ENCODE measurements around the gene PALLD. TPM values are rescaled to one million over a fixed set of nuclear protein-coding genes. Genes with fewer than 3 reads are reported as not detected.

PALLD gene
- total and polyA plus RNA-seq, 2 of the 13 experiments (the other 11 are each of a cell fraction or from before 2014, with no cell fraction given), result 0.50 to 1.5 TPM

DNA sequence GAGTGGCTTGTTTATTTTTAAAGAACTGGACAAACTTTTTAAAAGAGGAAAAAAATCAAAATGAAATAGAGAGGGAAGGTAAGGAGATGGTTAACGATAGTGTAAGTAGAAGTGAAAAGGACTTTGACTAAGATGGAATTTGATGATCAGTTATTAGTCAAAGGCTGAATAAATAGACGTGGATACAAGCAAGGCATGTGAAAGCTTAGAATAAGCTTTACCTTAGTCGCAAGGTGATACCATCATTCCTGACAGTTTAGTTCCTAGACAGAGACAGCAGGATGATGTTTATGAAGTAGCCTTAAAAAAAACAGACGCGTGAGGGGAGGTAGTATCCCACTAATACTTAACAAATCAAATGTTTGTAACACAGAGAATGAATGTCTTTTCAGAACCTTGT, 97.3 kb downstream of the PALLD start:
- Histone ChIP-seq H3K9me3 (ENCODE audit: low read length) (no peaks in the 10 kb centered on the region), H3K4me2 (ENCODE audit: low read depth, low read length) (no peak overlapping the region), H3K4me1 (ENCODE audit: insufficient read depth, low read length) (no peaks in the 10 kb centered on the region), H3K9ac (ENCODE audit: insufficient read depth, low read depth, low read length) (no peak overlapping the region), H3K79me2 (ENCODE audit: insufficient read depth, low read length) (no peaks in the 10 kb centered on the region), H3K27ac (ENCODE audit: extremely low read length, insufficient read depth, low read length) (no peak overlapping the region), H3K4me3 (replicated peaks in 1 of 3; ENCODE audit: insufficient read depth in 1 of 3, low read depth in 2 of 3, low read length in 3 of 3) (no peak overlapping the region), H3K27me3 (ENCODE audit: control insufficient read depth in 1 of 2, insufficient read depth in 2 of 2, low read length in 2 of 2) (no peaks in the 10 kb centered on the region), H3K36me3 (replicated peaks in 1 of 2; ENCODE audit: control insufficient read depth in 1 of 2, insufficient read depth in 2 of 2, low read length in 2 of 2) (no peaks in the 10 kb centered on the region), H2AFZ (ENCODE audit: low read length) (no peak overlapping the region), H4K20me1 (ENCODE audit: insufficient read depth, low read length) (no peaks in the 10 kb centered on the region)
- TF ChIP-seq ZNF512B (CRISPR knock-in tag; IDR thresholded peaks at IDR 0.05; ENCODE audit: borderline replicate concordance) (no peak), ZBTB49 (CRISPR knock-in tag; IDR thresholded peaks at IDR 0.05; ENCODE audit: borderline replicate concordance) (no peak), ATM (IDR thresholded peaks at IDR 0.05; ENCODE audit: borderline replicate concordance) (no peak), RFX1 (IDR thresholded peaks at IDR 0.05) (no peak), JUN (CRISPR knock-in tag; IDR thresholded peaks at IDR 0.05) (no peak)
- ATAC-seq (no peak), FAIRE-seq (no peak), DNase-seq (ENCODE audit: low spot score) (no peak)
- BruUV-seq (replicated peaks), result no TSS peak
- ChIA-PET CTCF (ENCODE audit: low intra/inter-chr PET ratio, low total read pairs) (no interaction called here), POLR2A (no interaction called here)
- in situ Hi-C loops (cut with HindIII; ENCODE audit: extremely low pct_ligation_motif_present, low pct_unique_long_range_greater_than_20kb) (loop anchor here (25.0 kb wide), 1 partner anchor 318 kb away; no protein-coding TSS in a partner anchor), intact Hi-C loops (cut with micrococcal nuclease; ENCODE audit: unreplicated experiment) (no loop called here)
- WGBS (ENCODE audit: low lambda C conversion rate), result 24% methylated on average over 5 of the region's 5 CpGs
